Heart left ventricle (tissue), 13 donors: ENCODE measurements around the gene ZDHHC11B.
"Not testable (repeated sequence)": the region's sequence is repeated elsewhere in the genome, so short reads cannot be mapped to it uniquely, and the experiment has no call there.

ENCODE experiments used
- CTCF ChIP-seq, 12 donors: fragments of 200-600 bp; sonication (generic) in 4 of 12; IDR thresholded peaks; one replicate each; pipeline versions ENCODE4 v1.5.0 to v1.8.0; 2018 to 2022; ENCODE audit warnings: antibody characterized with exemption in 12 of 12, mild to moderate bottlenecking in 5 of 12
- POLR2A ChIP-seq, 2 donors: fragments of 450-650 bp; IDR thresholded peaks; one replicate each; pipeline ENCODE4 v1.6.1; 2017; ENCODE audit warnings: antibody characterized with exemption in 2 of 2, mild to moderate bottlenecking in 2 of 2, moderate library complexity in 2 of 2
- donor health status: ischemic (EF 13 %, LVEDD 7.1; RV severe dilation, severe dysfunction).
- donor health status: DM: no; HTN: yes; CAD: no.
- donor health status: DM: no; HTN: no; CAD: no.
- donor health status: ischemic (EF 25% LVEDD 6.9; RV normal size, moderate dysfunction).
- donor health status: ischemic (EF 25% LVEDD 5.7; RV mildly dilated, moderate dysfunction).
- donor health status: ischemic (EF 35%, LVEDD 5.7; RV mildly dilated, moderate dysfunction).
- donor health status: nonischemic (EF 11% LVEDD 7.7; RV severe dilation, severe dysfunction).
- donor health status: DM: yes; HTN: yes; CAD: no.
- donor health status: PGD.
- donor health status: ischemic (EF 29% LVEDD 5.4; RV normal size, mild dysfunction).
- donor health status: nonischemic (EF 23%, LVEDD 6.1; RV moderate dilation, normal function).

GRCh38 chr5:723309-723708 lies 61.2 kb downstream of the ZDHHC11B start:
- not testable (repeated sequence) for TF ChIP-seq CTCF, POLR2A (IDR thresholded peaks at IDR 0.05)
